Measurements from ENCODE around the gene LRRK2.

DNA sequence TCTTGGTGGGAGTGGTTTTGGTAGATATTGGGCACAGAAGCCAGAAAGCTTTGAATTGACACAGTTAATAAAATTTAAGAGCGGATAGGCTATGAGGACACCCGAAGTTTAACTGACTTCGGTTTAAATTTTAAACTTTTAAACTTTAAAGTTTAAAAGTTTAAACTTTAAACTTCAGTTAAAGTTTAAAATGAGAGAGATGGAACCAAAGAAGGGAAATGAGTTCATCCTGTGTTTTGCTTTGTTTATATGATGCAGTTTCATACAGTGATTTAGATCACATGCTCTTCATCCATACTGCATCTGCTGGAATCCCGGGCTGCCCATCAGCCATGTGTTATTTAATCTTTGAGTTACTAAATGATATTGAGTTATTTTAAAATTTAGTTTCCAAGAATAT lies 27.2 kb upstream of the LRRK2 start:
- TF ChIP-seq FOXM1 (IDR thresholded peaks at IDR 0.05; ENCODE audit: borderline replicate concordance): no peak
- TF ChIP-seq, protein P1, sequence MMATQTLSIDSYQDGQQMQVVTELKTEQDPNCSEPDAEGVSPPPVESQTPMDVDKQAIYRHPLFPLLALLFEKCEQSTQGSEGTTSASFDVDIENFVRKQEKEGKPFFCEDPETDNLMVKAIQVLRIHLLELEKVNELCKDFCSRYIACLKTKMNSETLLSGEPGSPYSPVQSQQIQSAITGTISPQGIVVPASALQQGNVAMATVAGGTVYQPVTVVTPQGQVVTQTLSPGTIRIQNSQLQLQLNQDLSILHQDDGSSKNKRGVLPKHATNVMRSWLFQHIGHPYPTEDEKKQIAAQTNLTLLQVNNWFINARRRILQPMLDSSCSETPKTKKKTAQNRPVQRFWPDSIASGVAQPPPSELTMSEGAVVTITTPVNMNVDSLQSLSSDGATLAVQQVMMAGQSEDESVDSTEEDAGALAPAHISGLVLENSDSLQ (IDR thresholded peaks at IDR 0.05): no peak
- no peak for TF ChIP-seq FOXK2 (IDR thresholded peaks at IDR 0.05)
- TF ChIP-seq CTBP1 (IDR thresholded peaks at IDR 0.05; ENCODE audit: borderline replicate concordance): no peak
- TF ChIP-seq HDGF (IDR thresholded peaks at IDR 0.05; ENCODE audit: borderline replicate concordance): no peak
- TF ChIP-seq BHLHE40 (IDR thresholded peaks at IDR 0.05; ENCODE audit: borderline replicate concordance): no peak
- TF ChIP-seq SP1 (IDR thresholded peaks at IDR 0.05): no peak
- TF ChIP-seq SUZ12 (IDR thresholded peaks at IDR 0.05): no peak

All from HEK293T (cell line).